ENCODE data around the gene MCCC2. TPM values are rescaled to one million over a fixed set of nuclear protein-coding genes. Genes with fewer than 3 reads are reported as not detected.
A peak's percentile ranks its signal among the peaks of the same experiment; 100 is the strongest.

MCCC2 gene
- total and polyA plus RNA-seq, 2 of the 13 experiments (the other 11 are each of a cell fraction or from before 2014, with no cell fraction given), result 44.8 to 83.6 TPM

DNA sequence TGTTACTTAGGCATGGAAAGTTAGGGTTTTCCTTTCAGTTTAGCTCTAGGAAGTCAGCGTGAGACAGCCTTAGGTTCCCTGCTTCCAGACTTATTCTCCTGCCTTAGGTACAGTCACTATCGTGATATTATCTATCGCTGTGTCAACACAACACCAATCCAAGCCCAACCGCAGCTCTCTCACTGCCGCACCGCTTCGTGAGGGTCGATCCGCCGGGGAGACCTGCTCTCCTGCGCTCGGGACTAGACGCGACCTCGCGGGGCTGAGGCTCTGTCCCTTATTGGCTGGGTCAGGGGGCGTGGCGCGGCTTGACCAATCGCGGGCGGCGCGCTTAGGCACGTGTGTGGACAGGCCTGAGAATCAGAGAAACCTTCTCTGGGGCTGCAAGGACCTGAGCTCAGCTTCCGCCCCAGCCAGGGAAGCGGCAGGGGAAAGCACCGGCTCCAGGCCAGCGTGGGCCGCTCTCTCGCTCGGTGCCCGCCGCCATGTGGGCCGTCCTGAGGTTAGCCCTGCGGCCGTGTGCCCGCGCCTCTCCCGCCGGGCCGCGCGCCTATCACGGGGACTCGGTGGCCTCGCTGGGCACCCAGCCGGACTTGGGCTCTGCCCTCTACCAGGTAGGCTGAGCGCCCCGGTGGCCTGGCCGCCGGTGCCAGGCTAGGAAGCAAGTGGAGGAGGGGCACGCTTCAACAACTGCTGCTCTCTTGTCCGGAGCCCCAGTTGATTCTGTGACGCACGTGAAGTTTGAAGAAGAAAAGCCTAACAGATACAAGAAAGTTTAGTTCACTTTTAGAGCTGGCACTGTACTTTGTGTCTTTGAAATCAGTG is at the start of gene MCCC2 (continued):
- TF ChIP-seq, protein P1, sequence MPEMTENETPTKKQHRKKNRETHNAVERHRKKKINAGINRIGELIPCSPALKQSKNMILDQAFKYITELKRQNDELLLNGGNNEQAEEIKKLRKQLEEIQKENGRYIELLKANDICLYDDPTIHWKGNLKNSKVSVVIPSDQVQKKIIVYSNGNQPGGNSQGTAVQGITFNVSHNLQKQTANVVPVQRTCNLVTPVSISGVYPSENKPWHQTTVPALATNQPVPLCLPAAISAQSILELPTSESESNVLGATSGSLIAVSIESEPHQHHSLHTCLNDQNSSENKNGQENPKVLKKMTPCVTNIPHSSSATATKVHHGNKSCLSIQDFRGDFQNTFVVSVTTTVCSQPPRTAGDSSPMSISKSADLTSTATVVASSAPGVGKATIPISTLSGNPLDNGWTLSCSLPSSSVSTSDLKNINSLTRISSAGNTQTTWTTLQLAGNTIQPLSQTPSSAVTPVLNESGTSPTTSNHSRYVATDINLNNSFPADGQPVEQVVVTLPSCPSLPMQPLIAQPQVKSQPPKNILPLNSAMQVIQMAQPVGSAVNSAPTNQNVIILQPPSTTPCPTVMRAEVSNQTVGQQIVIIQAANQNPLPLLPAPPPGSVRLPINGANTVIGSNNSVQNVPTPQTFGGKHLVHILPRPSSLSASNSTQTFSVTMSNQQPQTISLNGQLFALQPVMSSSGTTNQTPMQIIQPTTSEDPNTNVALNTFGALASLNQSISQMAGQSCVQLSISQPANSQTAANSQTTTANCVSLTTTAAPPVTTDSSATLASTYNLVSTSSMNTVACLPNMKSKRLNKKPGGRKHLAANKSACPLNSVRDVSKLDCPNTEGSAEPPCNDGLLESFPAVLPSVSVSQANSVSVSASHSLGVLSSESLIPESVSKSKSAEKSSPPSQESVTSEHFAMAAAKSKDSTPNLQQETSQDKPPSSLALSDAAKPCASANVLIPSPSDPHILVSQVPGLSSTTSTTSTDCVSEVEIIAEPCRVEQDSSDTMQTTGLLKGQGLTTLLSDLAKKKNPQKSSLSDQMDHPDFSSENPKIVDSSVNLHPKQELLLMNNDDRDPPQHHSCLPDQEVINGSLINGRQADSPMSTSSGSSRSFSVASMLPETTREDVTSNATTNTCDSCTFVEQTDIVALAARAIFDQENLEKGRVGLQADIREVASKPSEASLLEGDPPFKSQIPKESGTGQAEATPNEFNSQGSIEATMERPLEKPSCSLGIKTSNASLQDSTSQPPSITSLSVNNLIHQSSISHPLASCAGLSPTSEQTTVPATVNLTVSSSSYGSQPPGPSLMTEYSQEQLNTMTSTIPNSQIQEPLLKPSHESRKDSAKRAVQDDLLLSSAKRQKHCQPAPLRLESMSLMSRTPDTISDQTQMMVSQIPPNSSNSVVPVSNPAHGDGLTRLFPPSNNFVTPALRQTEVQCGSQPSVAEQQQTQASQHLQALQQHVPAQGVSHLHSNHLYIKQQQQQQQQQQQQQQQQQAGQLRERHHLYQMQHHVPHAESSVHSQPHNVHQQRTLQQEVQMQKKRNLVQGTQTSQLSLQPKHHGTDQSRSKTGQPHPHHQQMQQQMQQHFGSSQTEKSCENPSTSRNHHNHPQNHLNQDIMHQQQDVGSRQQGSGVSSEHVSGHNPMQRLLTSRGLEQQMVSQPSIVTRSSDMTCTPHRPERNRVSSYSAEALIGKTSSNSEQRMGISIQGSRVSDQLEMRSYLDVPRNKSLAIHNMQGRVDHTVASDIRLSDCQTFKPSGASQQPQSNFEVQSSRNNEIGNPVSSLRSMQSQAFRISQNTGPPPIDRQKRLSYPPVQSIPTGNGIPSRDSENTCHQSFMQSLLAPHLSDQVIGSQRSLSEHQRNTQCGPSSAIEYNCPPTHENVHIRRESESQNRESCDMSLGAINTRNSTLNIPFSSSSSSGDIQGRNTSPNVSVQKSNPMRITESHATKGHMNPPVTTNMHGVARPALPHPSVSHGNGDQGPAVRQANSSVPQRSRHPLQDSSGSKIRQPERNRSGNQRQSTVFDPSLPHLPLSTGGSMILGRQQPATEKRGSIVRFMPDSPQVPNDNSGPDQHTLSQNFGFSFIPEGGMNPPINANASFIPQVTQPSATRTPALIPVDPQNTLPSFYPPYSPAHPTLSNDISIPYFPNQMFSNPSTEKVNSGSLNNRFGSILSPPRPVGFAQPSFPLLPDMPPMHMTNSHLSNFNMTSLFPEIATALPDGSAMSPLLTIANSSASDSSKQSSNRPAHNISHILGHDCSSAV (CRISPR knock-in tag; IDR thresholded peaks at IDR 0.05; ENCODE audit: borderline replicate concordance), result no peak
- TF ChIP-seq ZMYM2 (CRISPR knock-in tag; IDR thresholded peaks at IDR 0.05) (no peak), ZNF331 (CRISPR knock-in tag; IDR thresholded peaks at IDR 0.05) (peak; percentile 59; the same call in 1 of the 2 replicates), ZNF121 (CRISPR knock-in tag; IDR thresholded peaks at IDR 0.05) (no peak), ZNF616 (CRISPR knock-in tag; IDR thresholded peaks at IDR 0.05; ENCODE audit: low read depth) (0 out of 2 replicates have a peak, but pooled peaks have one; percentile 69), RFXANK (CRISPR knock-in tag; IDR thresholded peaks at IDR 0.05) (peak; percentile 13; the same call in 1 of the 2 replicates), HHEX (CRISPR knock-in tag; IDR thresholded peaks at IDR 0.05) (no peak), HOXA5 (CRISPR knock-in tag; IDR thresholded peaks at IDR 0.05) (0 out of 2 replicates have a peak, but pooled peaks have one; percentile 60), NFRKB (IDR thresholded peaks at IDR 0.05) (no peak), IRX3 (CRISPR knock-in tag; IDR thresholded peaks at IDR 0.05; ENCODE audit: borderline replicate concordance, low read depth) (peak; percentile 69; the same call in 1 of the 2 replicates), FOXC1 (CRISPR knock-in tag; IDR thresholded peaks at IDR 0.05; ENCODE audit: borderline replicate concordance) (peak; percentile 61; the same call in 1 of the 2 replicates), KLF12 (CRISPR knock-in tag; IDR thresholded peaks at IDR 0.05; ENCODE audit: borderline replicate concordance) (no peak; the same call in 1 of the 2 replicates), SETDB1 (CRISPR knock-in tag; IDR thresholded peaks at IDR 0.05; ENCODE audit: borderline replicate concordance) (no peak)
- TF ChIP-seq, protein P2, sequence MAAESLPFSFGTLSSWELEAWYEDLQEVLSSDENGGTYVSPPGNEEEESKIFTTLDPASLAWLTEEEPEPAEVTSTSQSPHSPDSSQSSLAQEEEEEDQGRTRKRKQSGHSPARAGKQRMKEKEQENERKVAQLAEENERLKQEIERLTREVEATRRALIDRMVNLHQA (CRISPR knock-in tag; IDR thresholded peaks at IDR 0.05), result no peak
- TF ChIP-seq, protein P3, sequence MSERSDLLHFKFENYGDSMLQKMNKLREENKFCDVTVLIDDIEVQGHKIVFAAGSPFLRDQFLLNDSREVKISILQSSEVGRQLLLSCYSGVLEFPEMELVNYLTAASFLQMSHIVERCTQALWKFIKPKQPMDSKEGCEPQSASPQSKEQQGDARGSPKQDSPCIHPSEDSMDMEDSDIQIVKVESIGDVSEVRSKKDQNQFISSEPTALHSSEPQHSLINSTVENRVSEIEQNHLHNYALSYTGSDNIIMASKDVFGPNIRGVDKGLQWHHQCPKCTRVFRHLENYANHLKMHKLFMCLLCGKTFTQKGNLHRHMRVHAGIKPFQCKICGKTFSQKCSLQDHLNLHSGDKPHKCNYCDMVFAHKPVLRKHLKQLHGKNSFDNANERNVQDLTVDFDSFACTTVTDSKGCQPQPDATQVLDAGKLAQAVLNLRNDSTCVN (CRISPR knock-in tag; IDR thresholded peaks at IDR 0.05; ENCODE audit: borderline replicate concordance), result peak; percentile 41; the same call in 1 of the 2 replicates
- TF ChIP-seq, protein P4, sequence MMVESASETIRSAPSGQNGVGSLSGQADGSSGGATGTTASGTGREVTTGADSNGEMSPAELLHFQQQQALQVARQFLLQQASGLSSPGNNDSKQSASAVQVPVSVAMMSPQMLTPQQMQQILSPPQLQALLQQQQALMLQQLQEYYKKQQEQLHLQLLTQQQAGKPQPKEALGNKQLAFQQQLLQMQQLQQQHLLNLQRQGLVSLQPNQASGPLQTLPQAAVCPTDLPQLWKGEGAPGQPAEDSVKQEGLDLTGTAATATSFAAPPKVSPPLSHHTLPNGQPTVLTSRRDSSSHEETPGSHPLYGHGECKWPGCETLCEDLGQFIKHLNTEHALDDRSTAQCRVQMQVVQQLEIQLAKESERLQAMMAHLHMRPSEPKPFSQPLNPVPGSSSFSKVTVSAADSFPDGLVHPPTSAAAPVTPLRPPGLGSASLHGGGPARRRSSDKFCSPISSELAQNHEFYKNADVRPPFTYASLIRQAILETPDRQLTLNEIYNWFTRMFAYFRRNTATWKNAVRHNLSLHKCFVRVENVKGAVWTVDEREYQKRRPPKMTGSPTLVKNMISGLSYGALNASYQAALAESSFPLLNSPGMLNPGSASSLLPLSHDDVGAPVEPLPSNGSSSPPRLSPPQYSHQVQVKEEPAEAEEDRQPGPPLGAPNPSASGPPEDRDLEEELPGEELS (CRISPR knock-in tag; IDR thresholded peaks at IDR 0.05), result no peak

Measured in HepG2 (cell line).